Measurements from ENCODE around the gene SPRY1. TPM values are rescaled to one million over a fixed set of nuclear protein-coding genes. Genes with fewer than 3 reads are reported as not detected.

The SPRY1 gene
- total RNA-seq, 1 donor from 2014 or later = 14.8 TPM

- no peak for DNase-seq (ENCODE audit: low read depth)
These were observed 41.4 kb downstream of the SPRY1 start for GRCh38 chr4:123438031-123438430.

- DNase-seq (ENCODE audit: low read depth) = no peak
These were observed 47.0 kb downstream of the SPRY1 start for GRCh38 chr4:123443401-123444289.

- DNase-seq (ENCODE audit: low read depth) = peak; percentile 46
These were observed 47.7 kb downstream of the SPRY1 start for GRCh38 chr4:123444290-123444731.

GRCh38 chr4:123446865-123447474 is 50.4 kb downstream of the SPRY1 start:
- no peak for DNase-seq (ENCODE audit: low read depth)

- peak; percentile 13 for DNase-seq (ENCODE audit: low read depth)
These were observed 52.8 kb downstream of the SPRY1 start for GRCh38 chr4:123449362-123449761.

GRCh38 chr4:123449780-123450179 is 53.2 kb downstream of the SPRY1 start:
- DNase-seq (ENCODE audit: low read depth) = peak; percentile 65

- no peak for DNase-seq (ENCODE audit: low read depth)
These were observed 53.8 kb downstream of the SPRY1 start for GRCh38 chr4:123450393-123450792.

GRCh38 chr4:123452616-123453015 is 56.0 kb downstream of the SPRY1 start:
- DNase-seq (ENCODE audit: low read depth) = peak; percentile 89

GRCh38 chr4:123453061-123453680 is 56.6 kb downstream of the SPRY1 start:
- peak; percentile 23 for DNase-seq (ENCODE audit: low read depth)

Measured in myocyte (in vitro differentiated cells).